NCI-H1436 (cell line): Measurements from ENCODE around the gene RRAGD.
A peak's percentile ranks its signal among the peaks of the same experiment; 100 is the strongest.

Experiments
- DNase-seq: peaks from one replicate; lab custom pipeline; 2025; lab: John Stamatoyannopoulos, UW

Gene RRAGD

GRCh38 chr6:89375427-89376267, 36.4 kb downstream of the RRAGD start:
- peak; percentile 86 for DNase-seq

- DNase-seq, result no peak
These were observed 39.6 kb downstream of the RRAGD start for GRCh38 chr6:89372506-89372901.

GRCh38 chr6:89371849-89372505, 40.1 kb downstream of the RRAGD start:
- DNase-seq, result peak; percentile 70

GRCh38 chr6:89368999-89369398, 43.1 kb downstream of the RRAGD start:
- no peak for DNase-seq

- DNase-seq, result peak; percentile 45
These were observed 44.0 kb downstream of the RRAGD start for GRCh38 chr6:89368107-89368506.

- no peak for DNase-seq
These were observed 47.5 kb downstream of the RRAGD start for GRCh38 chr6:89364586-89364985.

GRCh38 chr6:89361171-89361570, 50.9 kb downstream of the RRAGD start:
- no peak for DNase-seq

GRCh38 chr6:89360415-89360999, 51.6 kb downstream of the RRAGD start:
- DNase-seq, result no peak

GRCh38 chr6:89359561-89359960, 52.5 kb downstream of the RRAGD start:
- no peak for DNase-seq

GRCh38 chr6:89357390-89357789, 54.7 kb downstream of the RRAGD start:
- no peak for DNase-seq

GRCh38 chr6:89356642-89357170, 55.4 kb downstream of the RRAGD start:
- no peak for DNase-seq

GRCh38 chr6:89355511-89356194, 56.4 kb downstream of the RRAGD start:
- DNase-seq, result no peak

GRCh38 chr6:89353702-89354392, 58.2 kb downstream of the RRAGD start:
- DNase-seq, result peak; percentile 90

- no peak for DNase-seq
These were observed 58.9 kb downstream of the RRAGD start for GRCh38 chr6:89353118-89353556.

GRCh38 chr6:89352278-89353117, 59.6 kb downstream of the RRAGD start, which contains the start of gene UBE2J1:
UBE2J1 (minus strand) TSS chr6:89352722; CDS start chr6:89352569, 153 bp downstream.
- DNase-seq, result peak; percentile 48

- no peak for DNase-seq
These were observed 60.3 kb downstream of the RRAGD start for GRCh38 chr6:89351671-89352277.

GRCh38 chr6:89350281-89350966, 61.6 kb downstream of the RRAGD start:
- no peak for DNase-seq

- no peak for DNase-seq
These were observed 63.7 kb downstream of the RRAGD start for GRCh38 chr6:89348372-89348771.

GRCh38 chr6:89347825-89348224, 64.2 kb downstream of the RRAGD start:
- DNase-seq, result no peak
